GM23338 (cell line): ENCODE data around the gene ZNF276. TPM values are rescaled to one million over a fixed set of nuclear protein-coding genes. Genes with fewer than 3 reads are reported as not detected.

Experiments
- ATAC-seq: fragments of 200-7000 bp; cut with Tn5 transposase; 3 replicates; pipeline ENCODE4 v1.9.1; 2020
- DNase-seq: peaks from one replicate; pipeline ENCODE4 v3.0.0-alpha.2; 2015; ENCODE audit warnings: low spot score
- H2AFZ ChIP-seq: fragments of 200-600 bp; sonication (generic); 2 replicates; pipeline ENCODE4 v1.8.0; 2016; ENCODE audit warnings: antibody characterized with exemption, mild to moderate bottlenecking, moderate library complexity
- H3F3A ChIP-seq: fragments of 200-600 bp; sonication (generic); replicated peaks from 2 replicates; pipeline ENCODE4 v1.8.0; 2017; ENCODE audit warnings: antibody characterized with exemption, mixed run types, low read depth
- H3K27ac ChIP-seq: fragments of 200-600 bp; sonication (generic); 2 replicates; pipeline ENCODE4 v1.6.1; 2016; ENCODE audit warnings: low read depth
- H3K27me3 ChIP-seq: fragments of 200-600 bp; sonication (generic); 2 replicates; pipeline ENCODE4 v1.8.0; 2016; ENCODE audit warnings: mild to moderate bottlenecking, mixed run types, moderate library complexity; ENCODE audit not compliant: insufficient read depth
- H3K36me3 ChIP-seq: fragments of 200-600 bp; sonication (generic); 2 replicates; pipeline ENCODE4 v1.8.0; 2016; ENCODE audit warnings: mild to moderate bottlenecking; ENCODE audit not compliant: insufficient read depth
- H3K4me1 ChIP-seq: fragments of 200-600 bp; sonication (generic); 2 replicates; pipeline ENCODE4 v1.8.0; 2016; ENCODE audit warnings: mild to moderate bottlenecking, moderate library complexity; ENCODE audit not compliant: insufficient read depth
- H3K4me2 ChIP-seq: fragments of 200-600 bp; sonication (generic); 2 replicates; pipeline ENCODE4 v1.7.1; 2017; ENCODE audit warnings: mixed run types
- H3K4me3 ChIP-seq: fragments of 200-600 bp; sonication (generic); 2 replicates; pipeline ENCODE4 v1.6.1; 2016; ENCODE audit warnings: mixed run types
- H3K79me2 ChIP-seq: fragments of 200-600 bp; sonication (generic); replicated peaks from 2 replicates; pipeline ENCODE4 v1.8.0; 2017; ENCODE audit warnings: mild to moderate bottlenecking; ENCODE audit not compliant: insufficient read depth
- H3K9me2 ChIP-seq: fragments of 200-600 bp; sonication (generic); 2 replicates; pipeline ENCODE4 v1.8.0; 2017; ENCODE audit not compliant: insufficient read depth
- H4K20me1 ChIP-seq: fragments of 200-600 bp; sonication (generic); replicated peaks from 2 replicates; pipeline ENCODE4 v1.8.0; 2017; ENCODE audit warnings: mild to moderate bottlenecking; ENCODE audit not compliant: insufficient read depth
- H3K27ac Mint-ChIP-seq: 2 replicates; pipeline ENCODE4 v1.8.0; 2020; ENCODE audit warnings: inconsistent platforms, mild to moderate bottlenecking, moderate library complexity, mixed read lengths
- H3K27me3 Mint-ChIP-seq: 3 replicates; pipeline ENCODE4 v1.8.0; 2022; ENCODE audit warnings: low read depth, mild to moderate bottlenecking, moderate library complexity, mixed read lengths, inconsistent platforms; ENCODE audit not compliant: insufficient read depth, poor library complexity
- H3K36me3 Mint-ChIP-seq: 3 replicates; pipeline ENCODE4 v1.8.0; 2021; ENCODE audit warnings: low read depth, mild to moderate bottlenecking, inconsistent platforms, moderate library complexity, mixed read lengths
- H3K4me1 Mint-ChIP-seq: 3 replicates; pipeline ENCODE4 v1.8.0; 2020; ENCODE audit warnings: mild to moderate bottlenecking, inconsistent platforms, mixed read lengths
- H3K4me3 Mint-ChIP-seq: 3 replicates; pipeline ENCODE4 v1.8.0; 2021; ENCODE audit warnings: moderate library complexity, mild to moderate bottlenecking, inconsistent platforms, mixed read lengths
- H3K9me3 Mint-ChIP-seq: 3 replicates; pipeline ENCODE4 v1.8.0; 2020; ENCODE audit warnings: moderate library complexity, mild to moderate bottlenecking, inconsistent platforms, mixed read lengths
- CREB1 ChIP-seq: fragments of 250-450 bp; sonication (Bioruptor Pico); IDR thresholded peaks from 2 replicates; pipeline ENCODE4 v1.5.0; 2020; ENCODE audit warnings: low read depth, mild to moderate bottlenecking, moderate library complexity
- EZH2 ChIP-seq: fragments of 200-600 bp; sonication (generic); IDR thresholded peaks from one replicate; pipeline ENCODE4 v1.8.0; 2017; ENCODE audit warnings: antibody characterized with exemption, mild to moderate bottlenecking, low read depth; ENCODE audit not compliant: unreplicated experiment
- EZH2phosphoT487 ChIP-seq: fragments of 200-600 bp; sonication (generic); IDR thresholded peaks from one replicate; pipeline ENCODE4 v1.8.1; 2018; ENCODE audit warnings: antibody characterized with exemption; ENCODE audit not compliant: unreplicated experiment
- JUNB ChIP-seq: IDR thresholded peaks from one replicate; pipeline ENCODE4 v1.6.1; 2016; ENCODE audit warnings: antibody characterized with exemption; ENCODE audit not compliant: unreplicated experiment
- NANOG ChIP-seq: IDR thresholded peaks from 2 replicates; pipeline ENCODE4 v1.6.1; 2016; ENCODE audit warnings: antibody characterized with exemption, borderline replicate concordance
- POLR2AphosphoS5 ChIP-seq: IDR thresholded peaks from 2 replicates; pipeline ENCODE4 v1.6.1; 2016; ENCODE audit warnings: antibody characterized with exemption, low read depth
- REST ChIP-seq: IDR thresholded peaks from one replicate; pipeline ENCODE4 v1.6.1; 2018; ENCODE audit warnings: antibody characterized with exemption; ENCODE audit not compliant: unreplicated experiment
- STAT1 ChIP-seq: IDR thresholded peaks from one replicate; pipeline ENCODE4 v1.6.1; 2016; ENCODE audit warnings: antibody characterized with exemption; ENCODE audit not compliant: unreplicated experiment
- ZNF114 ChIP-seq: fragments of 250-450 bp; sonication (Bioruptor Pico); IDR thresholded peaks from 2 replicates; pipeline ENCODE4 v1.5.0; 2020; ENCODE audit warnings: mild to moderate bottlenecking, moderate library complexity
- ZNF331 ChIP-seq: fragments of 250-450 bp; sonication (Bioruptor Pico); IDR thresholded peaks from 2 replicates; pipeline ENCODE4 v1.5.0; 2020; ENCODE audit warnings: low read depth, mild to moderate bottlenecking, moderate library complexity
- ZNF462 ChIP-seq: fragments of 250-450 bp; sonication (Bioruptor Pico); IDR thresholded peaks from 2 replicates; pipeline ENCODE4 v1.5.0; 2020; ENCODE audit warnings: mild to moderate bottlenecking, moderate library complexity
- polyA plus RNA-seq: library from polyadenylated mRNA; unstranded; fragments of >200 nt; fragmentation: Nextera tagmentation; extraction: Ambion mirVana; gene quantifications from 2 replicates; pipeline ENCODE4 v1.2.1, GENCODE V29; 2016
- total RNA-seq: library from RNA; depleted of rRNA; stranded (reverse); fragments of >200 nt; shearing (Covaris generic); gene quantifications from 2 replicates; pipeline ENCODE4 v1.2.3, GENCODE V29; 2014
- TF ChIP-seq, protein P1 (sequence below), 2 experiments: fragments of 200-600 bp in 1 of 2; sonication (generic) in 1 of 2; conservative IDR thresholded peaks; 2 replicates each; pipeline versions ENCODE4 v1.5.1 to v1.6.1; 2016 to 2017; ENCODE audit warnings: antibody characterized with exemption in 2 of 2, low read depth in 2 of 2, mild to moderate bottlenecking in 2 of 2, moderate library complexity in 1 of 2
- TF ChIP-seq, protein P2 (sequence below): IDR thresholded peaks from 2 replicates; pipeline ENCODE4 v1.6.1; 2016; ENCODE audit warnings: antibody characterized with exemption

Gene ZNF276
- total and polyA plus RNA-seq, 2 experiments from 2014 or later: 3.4 to 15.6 TPM

- Histone ChIP-seq H3F3A (peaks cover 6% of the 10 kb centered on the region; the same call in 1 of the 2 replicates), H3K27ac (no peak overlapping the region), H3K4me2 (no peak overlapping the region), H3K79me2 (no peaks in the 10 kb centered on the region), H4K20me1 (peaks cover 1% of the 10 kb centered on the region; the same call in 1 of the 2 replicates), H2AFZ (no peak overlapping the region), H3K9me2 (no peaks in the 10 kb centered on the region), H3K36me3 (0 out of 2 replicates have a peak, but pooled peaks cover 2% of the 10 kb centered on the region), H3K27me3 (no peaks in the 10 kb centered on the region), H3K4me3 (no peak overlapping the region), H3K4me1 (no peaks in the 10 kb centered on the region)
- peaks cover 44% of the 10 kb centered on the region for H3K36me3 Mint-ChIP-seq
- no peak overlapping the region for H3K4me3 Mint-ChIP-seq
- peaks cover 2% of the 10 kb centered on the region; the same call in 1 of the 3 replicates for H3K4me1 Mint-ChIP-seq
- TF ChIP-seq EZH2 (no peak), EZH2phosphoT487 (no peak), STAT1 (no peak), ZNF331 (CRISPR knock-in tag) (no peak), CREB1 (CRISPR knock-in tag) (no peak), POLR2AphosphoS5 (no peak), ZNF114 (CRISPR knock-in tag) (no peak), ZNF462 (CRISPR knock-in tag) (no peak), REST (no peak), JUNB (no peak), NANOG (no peak)
- TF ChIP-seq, protein P1, sequence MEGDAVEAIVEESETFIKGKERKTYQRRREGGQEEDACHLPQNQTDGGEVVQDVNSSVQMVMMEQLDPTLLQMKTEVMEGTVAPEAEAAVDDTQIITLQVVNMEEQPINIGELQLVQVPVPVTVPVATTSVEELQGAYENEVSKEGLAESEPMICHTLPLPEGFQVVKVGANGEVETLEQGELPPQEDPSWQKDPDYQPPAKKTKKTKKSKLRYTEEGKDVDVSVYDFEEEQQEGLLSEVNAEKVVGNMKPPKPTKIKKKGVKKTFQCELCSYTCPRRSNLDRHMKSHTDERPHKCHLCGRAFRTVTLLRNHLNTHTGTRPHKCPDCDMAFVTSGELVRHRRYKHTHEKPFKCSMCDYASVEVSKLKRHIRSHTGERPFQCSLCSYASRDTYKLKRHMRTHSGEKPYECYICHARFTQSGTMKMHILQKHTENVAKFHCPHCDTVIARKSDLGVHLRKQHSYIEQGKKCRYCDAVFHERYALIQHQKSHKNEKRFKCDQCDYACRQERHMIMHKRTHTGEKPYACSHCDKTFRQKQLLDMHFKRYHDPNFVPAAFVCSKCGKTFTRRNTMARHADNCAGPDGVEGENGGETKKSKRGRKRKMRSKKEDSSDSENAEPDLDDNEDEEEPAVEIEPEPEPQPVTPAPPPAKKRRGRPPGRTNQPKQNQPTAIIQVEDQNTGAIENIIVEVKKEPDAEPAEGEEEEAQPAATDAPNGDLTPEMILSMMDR (conservative IDR thresholded peaks at IDR 0.05; ENCODE audit: low read depth in 2 of 2): no peak
- TF ChIP-seq, protein P2, sequence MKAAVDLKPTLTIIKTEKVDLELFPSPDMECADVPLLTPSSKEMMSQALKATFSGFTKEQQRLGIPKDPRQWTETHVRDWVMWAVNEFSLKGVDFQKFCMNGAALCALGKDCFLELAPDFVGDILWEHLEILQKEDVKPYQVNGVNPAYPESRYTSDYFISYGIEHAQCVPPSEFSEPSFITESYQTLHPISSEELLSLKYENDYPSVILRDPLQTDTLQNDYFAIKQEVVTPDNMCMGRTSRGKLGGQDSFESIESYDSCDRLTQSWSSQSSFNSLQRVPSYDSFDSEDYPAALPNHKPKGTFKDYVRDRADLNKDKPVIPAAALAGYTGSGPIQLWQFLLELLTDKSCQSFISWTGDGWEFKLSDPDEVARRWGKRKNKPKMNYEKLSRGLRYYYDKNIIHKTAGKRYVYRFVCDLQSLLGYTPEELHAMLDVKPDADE: no peak
- no peak for ATAC-seq
- H3K27ac Mint-ChIP-seq: no peak overlapping the region
- H3K27me3 Mint-ChIP-seq: peaks cover 24% of the 10 kb centered on the region
- no peak for DNase-seq
- H3K9me3 Mint-ChIP-seq: no peaks in the 10 kb centered on the region
Measured at GRCh38 chr16:89693931-89694783, 27.2 kb upstream of the ZNF276 start.
